Calu3 (cell line): Measurements from ENCODE around the gene PIAS1. TPM values are rescaled to one million over a fixed set of nuclear protein-coding genes. Genes with fewer than 3 reads are reported as not detected.
A peak's percentile ranks its signal among the peaks of the same experiment; 100 is the strongest.
"Not testable (repeated sequence)": the region's sequence is repeated elsewhere in the genome, so short reads cannot be mapped to it uniquely, and the experiment has no call there.

Experiments
- Bru-seq: library from RNA; stranded (reverse); fragments of 400-500 nt; gene quantifications from one replicate; lab custom pipeline; 2021; lab: Mats Ljungman, UMichigan
- BruChase-seq, 2 experiments: library from RNA; stranded (reverse); fragments of 400-500 nt; gene quantifications; one replicate each; lab custom pipeline; 2021; lab: Mats Ljungman, UMichigan
- BruUV-seq: library from RNA; stranded (reverse); fragments of 400-500 nt; replicated peaks from 2 replicates; lab custom pipeline; 2021; lab: Mats Ljungman, UMichigan
- CTCF ChIA-PET: fragments of 300-600 bp; sonication (Branson Sonifier 250); formaldehyde crosslinking; loops from one replicate; lab custom pipeline; 2022; ENCODE audit warnings: antibody characterized with exemption; lab: Charles Lee
- DNase-seq: peaks from one replicate; pipeline ENCODE4 v3.0.0; 2022
- H3K27ac Mint-ChIP-seq: one replicate; pipeline ENCODE4 v1.8.0; 2022; ENCODE audit warnings: mixed read lengths; ENCODE audit not compliant: unreplicated experiment
- H3K27me3 Mint-ChIP-seq: one replicate; pipeline ENCODE4 v1.8.0; 2022; ENCODE audit warnings: mixed read lengths; ENCODE audit not compliant: unreplicated experiment
- H3K36me3 Mint-ChIP-seq: one replicate; pipeline ENCODE4 v1.8.0; 2022; ENCODE audit warnings: mild to moderate bottlenecking, moderate library complexity, mixed read lengths; ENCODE audit not compliant: insufficient read depth, unreplicated experiment
- H3K4me1 Mint-ChIP-seq: one replicate; pipeline ENCODE4 v1.8.0; 2022; ENCODE audit warnings: mild to moderate bottlenecking, low read depth, mixed read lengths; ENCODE audit not compliant: unreplicated experiment
- H3K4me3 Mint-ChIP-seq: one replicate; pipeline ENCODE4 v1.8.0; 2022; ENCODE audit warnings: mild to moderate bottlenecking, low read depth, moderate library complexity, mixed read lengths; ENCODE audit not compliant: unreplicated experiment
- H3K9me3 Mint-ChIP-seq: one replicate; pipeline ENCODE4 v1.8.0; 2022; ENCODE audit warnings: low read depth, mixed read lengths; ENCODE audit not compliant: unreplicated experiment
- intact Hi-C: fragments of 100-400 bp; cut with micrococcal nuclease; formaldehyde crosslinking; loops from one replicate; pipeline ENCODE4 v1.10.0; 2022; ENCODE audit not compliant: unreplicated experiment
- long read RNA-seq: library from polyadenylated mRNA; stranded (forward); transcript quantifications from one replicate; pipeline ENCODE4 v2.0.0, GENCODE V29; 2022
- total RNA-seq: library from RNA; stranded (reverse); gene quantifications from 2 replicates; pipeline ENCODE4 v1.2.3, GENCODE V29; 2022
- TF ChIP-seq, protein P1 (sequence below): fragments of 200-600 bp; IDR thresholded peaks from one replicate; pipeline ENCODE4 v1.8.0; 2022; ENCODE audit warnings: antibody characterized with exemption; ENCODE audit not compliant: unreplicated experiment

PIAS1 gene
- total RNA-seq (51.7 and 60.8 TPM in 2 replicates), Bru-seq, nascent RNA (percentile 95 among the genes with signal in this experiment), BruChase-seq, experiment 1, labeled RNA remaining after a 6-hour chase (percentile 81 among the genes with signal in this experiment), BruChase-seq, experiment 2, labeled RNA remaining after a 2-hour chase (percentile 86 among the genes with signal in this experiment)
- long read RNA-seq, full-length matches to known transcripts, result 60 of 79 reads
- long read RNA-seq, partial matches to known transcripts, result 8 of 79 reads
- long read RNA-seq, other reads (novel, unspliced or antisense), result 11 of 79 reads

DNA sequence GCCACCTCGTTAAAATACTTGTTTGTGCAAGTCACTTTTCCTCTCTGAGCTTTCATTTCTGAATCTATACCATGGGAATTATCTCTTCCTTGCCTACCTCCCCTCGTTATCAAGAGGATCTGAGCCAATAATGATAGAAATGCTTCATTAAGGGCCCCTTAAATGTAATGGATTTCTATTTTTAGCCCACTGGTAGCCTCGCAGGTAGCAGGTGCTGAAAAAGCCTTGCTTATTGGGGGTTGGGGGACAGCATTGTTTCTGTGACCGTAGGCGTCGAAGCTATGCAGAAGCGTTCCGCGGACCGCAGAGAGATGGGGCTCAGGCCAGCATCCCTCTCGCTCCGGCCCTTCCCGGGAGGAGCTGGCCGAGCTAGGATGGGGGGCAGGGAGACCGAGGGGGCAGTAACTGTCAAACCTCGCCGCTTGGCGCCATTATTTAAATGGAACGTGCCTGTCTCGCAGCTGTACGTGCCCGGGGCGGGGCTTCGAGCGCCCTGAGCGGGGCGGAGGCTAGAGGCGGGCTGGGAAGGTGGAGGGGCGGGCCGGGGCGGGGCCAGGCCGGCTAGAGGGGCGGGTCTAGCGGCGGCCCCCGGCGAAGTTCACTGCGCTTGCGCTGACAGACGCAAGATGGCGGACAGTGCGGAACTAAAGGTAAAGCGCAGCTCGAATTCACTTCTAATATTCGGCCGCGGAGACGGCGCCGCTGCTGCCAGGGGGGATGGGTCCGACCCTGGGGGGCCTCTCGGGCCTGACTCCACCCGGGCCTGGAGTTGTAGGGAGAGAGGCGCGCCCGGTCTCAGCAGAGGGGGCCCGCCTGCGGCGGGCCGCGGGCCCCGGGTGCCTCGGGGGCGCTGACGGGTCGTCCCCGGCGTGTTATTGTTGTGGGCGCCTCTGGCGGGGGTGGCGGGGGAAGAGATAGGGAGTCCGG, at the start of gene PIAS1:
PIAS1 (plus strand) TSS at position 615 of the 927 bp plus-strand sequence; CDS start at position 627, 12 bp downstream.
- intact Hi-C loops, result loop anchor here (5.0 kb wide), 1 partner anchor 192 kb away; no protein-coding TSS in a partner anchor
- CTCF ChIA-PET, result interaction anchor here (0.6 to 1.6 kb wide), 12 partner anchors 10 to 1038 kb away, joined by 3 to 7 read pairs (median 4); no protein-coding TSS in a partner anchor
- H3K27ac Mint-ChIP-seq, result peak within 1 kb of the TSS; percentile 22
- BruUV-seq, result no TSS peak
- DNase-seq, result peak; percentile 98
- no peaks in the 10 kb centered on the region for H3K9me3 Mint-ChIP-seq
- no peaks in the 10 kb centered on the region for H3K27me3 Mint-ChIP-seq
- TF ChIP-seq, protein P1, sequence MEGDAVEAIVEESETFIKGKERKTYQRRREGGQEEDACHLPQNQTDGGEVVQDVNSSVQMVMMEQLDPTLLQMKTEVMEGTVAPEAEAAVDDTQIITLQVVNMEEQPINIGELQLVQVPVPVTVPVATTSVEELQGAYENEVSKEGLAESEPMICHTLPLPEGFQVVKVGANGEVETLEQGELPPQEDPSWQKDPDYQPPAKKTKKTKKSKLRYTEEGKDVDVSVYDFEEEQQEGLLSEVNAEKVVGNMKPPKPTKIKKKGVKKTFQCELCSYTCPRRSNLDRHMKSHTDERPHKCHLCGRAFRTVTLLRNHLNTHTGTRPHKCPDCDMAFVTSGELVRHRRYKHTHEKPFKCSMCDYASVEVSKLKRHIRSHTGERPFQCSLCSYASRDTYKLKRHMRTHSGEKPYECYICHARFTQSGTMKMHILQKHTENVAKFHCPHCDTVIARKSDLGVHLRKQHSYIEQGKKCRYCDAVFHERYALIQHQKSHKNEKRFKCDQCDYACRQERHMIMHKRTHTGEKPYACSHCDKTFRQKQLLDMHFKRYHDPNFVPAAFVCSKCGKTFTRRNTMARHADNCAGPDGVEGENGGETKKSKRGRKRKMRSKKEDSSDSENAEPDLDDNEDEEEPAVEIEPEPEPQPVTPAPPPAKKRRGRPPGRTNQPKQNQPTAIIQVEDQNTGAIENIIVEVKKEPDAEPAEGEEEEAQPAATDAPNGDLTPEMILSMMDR, result no peak
- peaks cover 42% of the 10 kb centered on the region for H3K4me1 Mint-ChIP-seq
- H3K36me3 Mint-ChIP-seq, result peaks cover 22% of the 10 kb centered on the region
- peak within 1 kb of the TSS; percentile 85 for H3K4me3 Mint-ChIP-seq

DNA sequence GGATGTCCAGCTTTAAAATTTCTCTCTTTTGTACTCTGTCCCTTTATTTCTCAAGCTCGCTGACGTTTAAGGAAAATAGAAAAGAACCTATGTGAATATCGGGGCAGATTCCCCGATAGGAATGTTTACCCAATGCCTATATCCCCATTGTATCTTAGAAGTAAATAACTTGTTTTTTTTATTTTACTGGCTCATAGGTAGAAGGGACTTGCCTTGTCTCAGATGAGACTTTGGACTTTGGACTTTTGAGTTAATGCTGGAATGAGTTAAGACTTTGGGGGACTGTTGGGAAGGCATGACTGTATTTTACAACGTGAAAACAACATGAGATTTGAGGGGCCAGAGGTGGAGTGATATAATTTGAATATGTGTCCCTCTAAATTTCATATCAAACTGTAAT, 46.5 kb upstream of the PIAS1 start:
- H3K27ac Mint-ChIP-seq, H3K27me3 Mint-ChIP-seq, H3K4me3 Mint-ChIP-seq, BruUV-seq, DNase-seq, CTCF ChIA-PET, intact Hi-C loops, H3K36me3 Mint-ChIP-seq, H3K4me1 Mint-ChIP-seq: not testable (repeated sequence)
- peaks cover 20% of the 10 kb centered on the region for H3K9me3 Mint-ChIP-seq

DNA sequence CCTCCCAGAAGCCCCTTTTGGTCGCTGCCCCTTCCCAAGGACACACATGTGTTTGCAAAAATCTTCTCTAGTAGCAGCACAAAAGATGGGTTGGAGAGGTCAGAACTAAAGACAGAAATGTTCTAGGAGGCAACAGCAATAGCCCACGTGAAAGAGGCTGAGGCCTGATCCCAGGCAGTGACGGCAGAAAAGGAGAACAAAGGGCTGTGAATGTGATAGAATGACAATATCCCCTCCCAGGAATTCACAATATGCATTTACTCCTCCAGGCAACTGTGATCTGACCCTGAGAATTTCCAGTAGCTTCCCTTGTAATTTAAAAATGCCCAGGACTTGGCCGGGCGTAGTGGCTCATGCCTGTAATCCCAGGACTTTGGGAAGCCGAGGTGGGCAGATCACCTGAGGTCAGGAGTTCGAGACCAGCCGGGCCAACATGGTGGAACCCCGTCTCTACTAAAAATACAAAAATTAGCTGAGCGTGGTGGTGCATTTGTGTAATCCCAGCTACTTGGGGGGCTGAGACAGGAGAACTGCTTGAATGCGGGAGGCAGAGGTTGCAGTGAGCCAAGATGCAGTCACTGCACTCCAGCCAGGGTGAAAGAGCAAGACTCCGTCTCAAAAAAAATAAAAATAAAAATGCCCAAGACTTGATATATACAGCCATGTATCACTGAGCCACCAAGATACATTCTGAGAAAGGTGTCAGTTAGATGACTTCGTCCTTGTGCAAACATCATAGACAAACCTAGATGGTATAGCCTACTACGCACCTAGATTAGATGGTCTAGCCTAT, 43.6 kb upstream of the PIAS1 start:
- intact Hi-C loops, result no loop called here
- Mint-ChIP-seq H3K9me3 (peaks cover 17% of the 10 kb centered on the region), H3K27ac (no peak overlapping the region), H3K4me1 (peaks cover 29% of the 10 kb centered on the region), H3K27me3 (no peaks in the 10 kb centered on the region), H3K4me3 (no peak overlapping the region), H3K36me3 (no peaks in the 10 kb centered on the region)
- DNase-seq, result no peak
- no TSS peak for BruUV-seq
- CTCF ChIA-PET, result no interaction called here
- TF ChIP-seq, protein P1, result no peak

DNA sequence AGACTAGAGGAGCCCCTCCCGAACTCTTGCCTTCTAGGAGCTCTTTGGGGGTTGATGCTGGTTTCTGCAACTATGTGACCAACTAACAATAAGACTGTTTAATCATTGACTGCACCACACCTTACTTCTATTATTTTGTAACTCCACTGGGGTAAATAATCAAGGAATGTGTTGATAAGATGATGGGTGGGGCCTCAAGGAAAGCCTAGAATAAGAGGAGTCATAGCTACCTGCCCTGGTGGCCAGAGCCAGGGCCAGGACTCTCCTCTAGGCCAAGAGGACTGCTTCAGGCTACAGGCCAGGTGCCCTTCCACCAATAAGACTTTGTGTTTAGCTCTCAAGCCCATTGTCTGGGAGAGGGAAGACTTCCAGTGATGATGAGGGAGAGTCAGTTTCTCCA, 41.2 kb upstream of the PIAS1 start:
- intact Hi-C loops, result no loop called here
- Mint-ChIP-seq H3K27ac (peak overlapping the region; percentile 25), H3K9me3 (peaks cover 12% of the 10 kb centered on the region), H3K4me1 (peaks cover 38% of the 10 kb centered on the region), H3K27me3 (no peaks in the 10 kb centered on the region), H3K36me3 (peaks cover 6% of the 10 kb centered on the region), H3K4me3 (no peak overlapping the region)
- peak; percentile 58 for DNase-seq
- TF ChIP-seq, protein P1, result no peak
- BruUV-seq, result no TSS peak
- CTCF ChIA-PET, result interaction anchor here (1.6 kb wide), 1 partner anchor 14 kb away, joined by 4 read pairs; no protein-coding TSS in a partner anchor
